A549 (cell line): ENCODE results near the gene GLS. TPM values are rescaled to one million over a fixed set of nuclear protein-coding genes. Genes with fewer than 3 reads are reported as not detected.

ENCODE experiments used
- ATAC-seq, 2 experiments: fragments of 200-7000 bp in 1 of 2; fragments of >200 bp in 1 of 2; cut with Nextera tagmentation in 1 of 2; cut with Tn5 transposase in 1 of 2; 3 replicates each; pipeline versions ENCODE4 v1.8.0 to v1.9.1; 2018 to 2020; ENCODE audit warnings: mild to moderate bottlenecking in 1 of 2, moderate library complexity in 1 of 2
- CTCF ChIA-PET: fragments of 300-600 bp; sonication (Branson Sonifier 250); formaldehyde crosslinking; extraction: SDS; loops from one replicate; lab custom pipeline; 2021; ENCODE audit warnings: antibody characterized with exemption, inconsistent platforms; lab: Yijun Ruan, JAX
- POLR2A ChIA-PET: fragments of 350-600 bp; formaldehyde crosslinking; extraction: SDS; loops from one replicate; lab custom pipeline; 2021; ENCODE audit warnings: antibody characterized with exemption, inconsistent platforms; lab: Yijun Ruan, JAX
- DNase-seq, 2 experiments: peaks; one replicate each; pipeline versions ENCODE4 v3.0.0 to v3.0.0-alpha.2; 2011 to 2016; ENCODE audit warnings: low read depth in 1 of 2, low spot score in 1 of 2
- FAIRE-seq: peaks from 2 replicates; lab custom pipeline; 2011; peaks lifted over from hg19 to GRCh38; lab: Jason Lieb, UNC
- H3K27ac ChIP-seq, 2 experiments: fragments of >200 bp; sonication (Bioruptor Twin); formaldehyde crosslinking; 3 replicates each; pipeline ENCODE4 v1.5.1; 2016 to 2017
- H3K4me1 ChIP-seq: fragments of >200 bp; sonication (Bioruptor Twin); formaldehyde crosslinking; 3 replicates; pipeline ENCODE4 v1.6.1; 2016
- H3K4me2 ChIP-seq: fragments of >200 bp; sonication (Bioruptor Twin); formaldehyde crosslinking; 3 replicates; pipeline ENCODE4 v1.6.1; 2016
- H3K4me3 ChIP-seq: fragments of >200 bp; sonication (Bioruptor Twin); formaldehyde crosslinking; 3 replicates; pipeline ENCODE4 v1.5.1; 2016
- H3K9me3 ChIP-seq: fragments of >200 bp; sonication (Bioruptor Twin); formaldehyde crosslinking; 3 replicates; pipeline ENCODE4 v1.6.1; 2016
- CBX2 ChIP-seq: fragments of 200-600 bp; sonication (generic); IDR thresholded peaks from 2 replicates; pipeline ENCODE4 v1.6.1; 2016; ENCODE audit warnings: low read depth, mild to moderate bottlenecking, borderline replicate concordance
- CEBPB ChIP-seq, 2 experiments: fragments of >200 bp in 1 of 2; sonication (Bioruptor Twin) in 1 of 2; formaldehyde crosslinking in 1 of 2; IDR thresholded peaks; 2 replicates each; pipeline ENCODE4 v1.6.1; 2012 to 2016
- CHD4 ChIP-seq: fragments of 200-600 bp; sonication (generic); IDR thresholded peaks from 2 replicates; pipeline ENCODE4 v1.6.1; 2016; ENCODE audit warnings: antibody characterized with exemption, mild to moderate bottlenecking, borderline replicate concordance
- EHMT2 ChIP-seq: fragments of 200-600 bp; sonication (generic); IDR thresholded peaks from 2 replicates; pipeline ENCODE4 v1.6.1; 2016; ENCODE audit warnings: antibody characterized with exemption, low read depth, mild to moderate bottlenecking, moderate library complexity
- EP300 ChIP-seq, 2 experiments: fragments of >200 bp; sonication (Bioruptor Twin); formaldehyde crosslinking; IDR thresholded peaks; 2 replicates in 1 of 2; 3 replicates in 1 of 2; pipeline ENCODE4 v1.6.1; 2016 to 2017
- FOSL2 ChIP-seq, 2 experiments: fragments of 450-650 bp in 1 of 2; fragments of >200 bp in 1 of 2; sonication (Bioruptor Twin) in 1 of 2; formaldehyde crosslinking; IDR thresholded peaks; 2 replicates each; pipeline versions ENCODE4 v1.5.0 to v1.6.1; 2016 to 2020; ENCODE audit warnings: mild to moderate bottlenecking in 1 of 2, moderate library complexity in 1 of 2
- FOXS1 ChIP-seq: fragments of 250-450 bp; sonication (Bioruptor Pico); IDR thresholded peaks from 2 replicates; pipeline ENCODE4 v1.5.0; 2020; ENCODE audit warnings: mild to moderate bottlenecking, moderate library complexity
- GATA3 ChIP-seq: IDR thresholded peaks from 2 replicates; pipeline ENCODE4 v1.6.1; 2012; ENCODE audit warnings: borderline replicate concordance
- HDAC2 ChIP-seq: fragments of 200-600 bp; sonication (generic); IDR thresholded peaks from 2 replicates; pipeline ENCODE4 v1.6.1; 2016
- HEYL ChIP-seq: fragments of 250-450 bp; sonication (Bioruptor Pico); IDR thresholded peaks from 2 replicates; pipeline ENCODE4 v1.8.0; 2021; ENCODE audit warnings: mild to moderate bottlenecking, moderate library complexity
- HOXB5 ChIP-seq: fragments of 250-450 bp; sonication (Bioruptor Pico); IDR thresholded peaks from 2 replicates; pipeline ENCODE4 v1.5.0; 2020; ENCODE audit warnings: mild to moderate bottlenecking, moderate library complexity
- JUN ChIP-seq, 2 experiments: fragments of >200 bp; sonication (Bioruptor Twin); formaldehyde crosslinking; IDR thresholded peaks; 2 replicates in 1 of 2; 3 replicates in 1 of 2; pipeline ENCODE4 v1.6.1; 2016 to 2017
- JUNB ChIP-seq: fragments of >200 bp; sonication (Bioruptor Twin); formaldehyde crosslinking; IDR thresholded peaks from 2 replicates; pipeline ENCODE4 v1.6.1; 2016
- KDM5A ChIP-seq: fragments of 200-600 bp; sonication (generic); IDR thresholded peaks from 2 replicates; pipeline ENCODE4 v1.6.1; 2016; ENCODE audit warnings: antibody characterized with exemption, mild to moderate bottlenecking
- MAFK ChIP-seq: fragments of 450-650 bp; IDR thresholded peaks from 2 replicates; pipeline ENCODE4 v1.6.1; 2014; ENCODE audit not compliant: partially characterized antibody
- MAZ ChIP-seq: fragments of 150-350 bp; IDR thresholded peaks from 2 replicates; pipeline ENCODE4 v1.6.1; 2014; ENCODE audit warnings: antibody characterized with exemption, low read depth, low read length, borderline replicate concordance
- MYC ChIP-seq: IDR thresholded peaks from 2 replicates; pipeline ENCODE4 v1.6.1; 2012; ENCODE audit warnings: mild to moderate bottlenecking, inconsistent platforms, low read length, improper control_type of control experiment, borderline replicate concordance
- NPAS2 ChIP-seq: fragments of 250-450 bp; sonication (Bioruptor Pico); IDR thresholded peaks from 2 replicates; pipeline ENCODE4 v1.8.0; 2022; ENCODE audit warnings: mild to moderate bottlenecking, moderate library complexity, borderline replicate concordance
- NR3C1 ChIP-seq: fragments of >200 bp; sonication (Bioruptor Twin); formaldehyde crosslinking; IDR thresholded peaks from 3 replicates; pipeline ENCODE4 v1.6.1; 2017
- PHF8 ChIP-seq: fragments of 200-600 bp; sonication (generic); IDR thresholded peaks from 2 replicates; pipeline ENCODE4 v1.6.1; 2016; ENCODE audit warnings: low read depth, mild to moderate bottlenecking, antibody characterized with exemption, moderate library complexity, borderline replicate concordance
- POLR2A ChIP-seq: IDR thresholded peaks from 2 replicates; pipeline ENCODE4 v1.6.1; 2012; ENCODE audit warnings: mild to moderate bottlenecking, low read length
- POLR2AphosphoS2 ChIP-seq: conservative IDR thresholded peaks from 2 replicates; pipeline ENCODE4 v1.6.1; 2012; ENCODE audit warnings: low read length, improper control_type of control experiment, inconsistent platforms
- RAD21 ChIP-seq, 2 experiments: fragments of >200 bp in 1 of 2; sonication (Bioruptor Twin) in 1 of 2; formaldehyde crosslinking in 1 of 2; IDR thresholded peaks in 1 of 2; conservative IDR thresholded peaks in 1 of 2; 2 replicates in 1 of 2; 3 replicates in 1 of 2; pipeline ENCODE4 v1.6.1; 2012 to 2018; ENCODE audit warnings: inconsistent platforms in 1 of 2
- RARB ChIP-seq: fragments of 250-450 bp; sonication (Bioruptor Pico); IDR thresholded peaks from 2 replicates; pipeline ENCODE4 v1.8.0; 2021; ENCODE audit warnings: mild to moderate bottlenecking, moderate library complexity
- SMC3 ChIP-seq: fragments of >200 bp; sonication (Bioruptor Twin); formaldehyde crosslinking; IDR thresholded peaks from 3 replicates; pipeline ENCODE4 v1.6.1; 2018; ENCODE audit warnings: inconsistent platforms
- TP53 ChIP-seq: fragments of 250-450 bp; sonication (Bioruptor Pico); IDR thresholded peaks from 2 replicates; pipeline ENCODE4 v1.5.0; 2021; ENCODE audit warnings: mild to moderate bottlenecking, moderate library complexity
- WGBS: methylation state at CpG from one replicate; pipeline ENCODE4 v1.1.6; 2017; ENCODE audit errors: missing lambda C conversion rate; 5-methylcytosine and 5-hydroxymethylcytosine counted together
- polyA plus RNA-seq, 4 experiments: library from polyadenylated mRNA; depleted of rRNA in 3 of 4; stranded (reverse); fragments of >200 nt; fragmentation: RNase III in 1 of 4; extraction: RNeasy Plus Mini Kit Qiagen cat#74134 plus additional on column Dnase treatment in 1 of 4; gene quantifications; 2 replicates in 3 of 4; 3 replicates in 1 of 4; pipeline ENCODE4 v1.2.3, GENCODE V29; 2011 to 2017
- TF ChIP-seq, protein P1 (sequence below): fragments of >200 bp; sonication (Bioruptor Twin); formaldehyde crosslinking; IDR thresholded peaks from 2 replicates; pipeline ENCODE4 v1.6.1; 2016
- TF ChIP-seq, protein P2 (sequence below): fragments of 450-650 bp; IDR thresholded peaks from 2 replicates; pipeline ENCODE4 v1.6.1; 2014; ENCODE audit warnings: antibody characterized with exemption
- TF ChIP-seq, protein P3 (sequence below): IDR thresholded peaks from 2 replicates; pipeline ENCODE4 v1.6.1; 2012
- TF ChIP-seq, protein P4 (sequence below): IDR thresholded peaks from 2 replicates; pipeline ENCODE4 v1.6.1; 2012
- TF ChIP-seq, protein P5 (sequence below): fragments of 250-450 bp; sonication (Bioruptor Pico); IDR thresholded peaks from 2 replicates; pipeline ENCODE4 v1.5.0; 2021; ENCODE audit warnings: mild to moderate bottlenecking, moderate library complexity, borderline replicate concordance

The GLS gene
- polyA plus RNA-seq, 2 of the 4 experiments (the other 2 are of a cell fraction): 269 to 321 TPM

DNA sequence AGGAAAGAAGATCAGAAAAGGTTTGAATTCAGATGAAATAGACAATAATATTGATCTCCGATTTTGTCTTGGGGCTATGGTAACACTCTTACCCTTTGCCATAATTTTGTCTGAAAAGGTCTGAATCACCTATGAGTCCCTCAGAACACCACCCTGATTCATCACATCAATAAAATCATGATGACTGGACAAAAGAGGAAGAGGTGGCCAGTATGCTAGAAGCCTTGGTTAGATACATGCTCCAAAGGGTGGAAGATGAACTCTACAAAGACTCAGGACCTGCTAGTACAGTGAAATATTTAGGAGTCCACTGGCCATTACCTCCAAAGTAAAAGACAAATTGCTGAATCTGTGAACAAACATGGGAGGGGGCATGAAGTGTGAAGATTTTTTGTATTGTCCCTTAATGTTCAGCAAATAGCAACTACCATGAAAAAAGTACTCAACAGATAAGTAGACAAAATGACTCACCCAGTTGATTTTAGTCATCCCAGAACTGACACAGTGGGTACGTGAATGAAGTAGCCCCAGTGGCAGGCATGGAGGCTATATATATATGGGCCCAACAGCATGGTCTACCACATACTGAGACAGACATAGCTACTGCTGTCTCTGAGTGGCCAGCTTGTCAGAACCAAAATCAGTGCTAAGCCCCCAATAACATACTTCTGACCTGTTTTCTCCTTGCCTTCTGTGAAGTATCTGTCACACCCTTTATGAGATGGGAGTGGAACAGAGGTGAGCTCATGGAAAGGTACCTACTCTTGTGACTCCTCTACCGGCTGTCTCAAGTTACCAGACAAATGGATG lies 36.5 kb upstream of the GLS start (continued):
- TF ChIP-seq PHF8 (no peak), HEYL (no peak), MAZ (no peak), JUNB (peak; percentile 89), HDAC2 (no peak), POLR2A (no peak), CHD4 (no peak)

DNA sequence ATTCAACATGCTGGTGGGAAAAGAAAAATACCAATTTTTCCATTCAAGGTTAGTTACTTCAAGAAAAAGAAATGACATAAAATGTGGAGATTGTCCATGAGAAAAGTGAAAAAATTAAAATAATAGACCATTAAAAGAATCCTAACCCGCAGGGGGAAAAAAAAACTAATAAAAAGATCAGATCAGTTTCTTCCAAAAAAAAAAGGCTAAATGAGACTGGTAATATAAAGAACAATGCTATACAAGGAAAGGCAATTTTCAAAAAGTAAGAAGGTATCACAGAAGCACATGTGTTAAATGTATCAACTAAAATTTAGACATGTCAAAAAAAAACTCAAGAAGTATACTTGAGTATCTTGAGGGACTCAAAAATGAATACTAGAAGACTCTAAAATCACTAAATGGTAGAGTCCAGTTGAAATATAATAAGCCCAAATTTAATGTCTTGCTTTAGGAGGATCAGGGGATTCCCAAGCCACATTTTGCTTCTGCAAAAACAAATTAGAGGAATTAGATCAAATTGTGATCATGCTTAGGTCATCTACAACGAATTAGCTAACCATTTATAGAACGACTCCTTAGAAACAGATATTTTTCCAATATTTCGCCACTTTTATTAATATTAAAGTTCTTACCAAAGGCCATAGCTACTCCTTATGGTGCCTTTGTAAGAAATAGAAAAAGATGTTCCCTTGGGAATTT lies 35.8 kb upstream of the GLS start:
- H3K27ac ChIP-seq: peak overlapping the region; percentile 80 to 92
- H3K4me2 ChIP-seq: peak overlapping the region; percentile 73
- H3K4me1 ChIP-seq: peaks cover 86% of the 10 kb centered on the region
- DNase-seq (no peak), FAIRE-seq (no peak), ATAC-seq (no peak)
- TF ChIP-seq, protein P1, sequence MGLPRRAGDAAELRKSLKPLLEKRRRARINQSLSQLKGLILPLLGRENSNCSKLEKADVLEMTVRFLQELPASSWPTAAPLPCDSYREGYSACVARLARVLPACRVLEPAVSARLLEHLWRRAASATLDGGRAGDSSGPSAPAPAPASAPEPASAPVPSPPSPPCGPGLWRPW: no peak
- TF ChIP-seq CEBPB (IDR thresholded peaks at IDR 0.05): no peak
- TF ChIP-seq KDM5A: no peak
- no peak for TF ChIP-seq MAFK
- no peak for TF ChIP-seq MYC
- TF ChIP-seq, protein P2, sequence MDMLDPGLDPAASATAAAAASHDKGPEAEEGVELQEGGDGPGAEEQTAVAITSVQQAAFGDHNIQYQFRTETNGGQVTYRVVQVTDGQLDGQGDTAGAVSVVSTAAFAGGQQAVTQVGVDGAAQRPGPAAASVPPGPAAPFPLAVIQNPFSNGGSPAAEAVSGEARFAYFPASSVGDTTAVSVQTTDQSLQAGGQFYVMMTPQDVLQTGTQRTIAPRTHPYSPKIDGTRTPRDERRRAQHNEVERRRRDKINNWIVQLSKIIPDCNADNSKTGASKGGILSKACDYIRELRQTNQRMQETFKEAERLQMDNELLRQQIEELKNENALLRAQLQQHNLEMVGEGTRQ: no peak
- TF ChIP-seq NPAS2 (CRISPR knock-in tag): no peak
- no peak for TF ChIP-seq MAZ
- TF ChIP-seq CBX2: no peak
- no peak overlapping the region for H3K4me3 ChIP-seq
- no peaks in the 10 kb centered on the region for H3K9me3 ChIP-seq
- ChIA-PET CTCF (interaction anchor here (1.1 to 1.9 kb wide), 3 partner anchors 9 to 31 kb away, joined by 3 to 6 read pairs (median 3); no protein-coding TSS in a partner anchor), POLR2A (interaction anchor here (1.3 kb wide), 1 partner anchor 35 kb away, joined by 4 read pairs; no protein-coding TSS in a partner anchor)
- WGBS: 29% methylated on average over 4 of the region's 4 CpGs

DNA sequence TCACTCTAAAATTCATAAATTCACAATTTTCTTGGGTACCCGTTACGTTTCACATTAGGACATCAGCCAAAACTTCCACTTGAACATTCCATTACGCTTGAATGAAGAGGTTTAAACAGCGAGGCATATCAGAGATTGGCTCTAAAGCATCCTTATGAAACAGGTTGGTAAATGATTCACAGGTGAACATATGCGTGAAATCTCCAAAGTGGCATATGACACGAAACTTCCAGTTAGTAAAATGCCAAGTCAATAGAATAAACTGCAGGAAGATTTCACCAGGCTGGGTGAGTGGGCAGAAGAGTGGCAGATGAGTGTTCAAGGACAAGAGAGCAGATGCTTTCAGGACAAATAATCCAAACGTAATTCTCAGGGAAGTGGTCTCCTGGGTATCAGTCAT lies 33.9 kb upstream of the GLS start:
- CTCF ChIA-PET: no interaction called here
- peak overlapping the region; percentile 80 to 92 for H3K27ac ChIP-seq
- POLR2A ChIA-PET: no interaction called here
- peak overlapping the region; percentile 35 for H3K4me3 ChIP-seq
- ATAC-seq: peak; percentile 42 to 51
- FAIRE-seq: peak; percentile 88
- H3K9me3 ChIP-seq: no peaks in the 10 kb centered on the region
- peaks cover 70% of the 10 kb centered on the region for H3K4me1 ChIP-seq
- WGBS: 2% methylated on average over 7 of the region's 7 CpGs
- H3K4me2 ChIP-seq: peak overlapping the region; percentile 73
- peak; percentile 30 to 90 for DNase-seq
- TF ChIP-seq, protein P3, sequence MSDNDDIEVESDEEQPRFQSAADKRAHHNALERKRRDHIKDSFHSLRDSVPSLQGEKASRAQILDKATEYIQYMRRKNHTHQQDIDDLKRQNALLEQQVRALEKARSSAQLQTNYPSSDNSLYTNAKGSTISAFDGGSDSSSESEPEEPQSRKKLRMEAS: peak; percentile 67
- TF ChIP-seq EP300 (IDR thresholded peaks at IDR 0.05): peak; percentile 78 to 93; a peak in 3 of 5 replicates
- no peak for TF ChIP-seq POLR2AphosphoS2
- no peak for TF ChIP-seq FOXS1 (CRISPR knock-in tag)
- TF ChIP-seq HOXB5 (CRISPR knock-in tag): 0 out of 2 replicates have a peak, but pooled peaks have one; percentile 14
- TF ChIP-seq FOSL2 (IDR thresholded peaks at IDR 0.05): peak; percentile 58
- peak; percentile 74 for TF ChIP-seq FOSL2 (CRISPR knock-in tag; IDR thresholded peaks at IDR 0.05)
- TF ChIP-seq KDM5A: no peak
- TF ChIP-seq JUN (IDR thresholded peaks at IDR 0.05): peak; percentile 76 to 81
- TF ChIP-seq GATA3: peak; percentile 93
- peak in 1 of 2 experiments; percentile 45; a peak in 4 of 5 replicates for TF ChIP-seq RAD21 (conservative IDR thresholded peaks at IDR 0.05 in 1 of 2, IDR thresholded peaks at IDR 0.05 in 1 of 2)
- TF ChIP-seq NR3C1: no peak
- TF ChIP-seq, protein P4, sequence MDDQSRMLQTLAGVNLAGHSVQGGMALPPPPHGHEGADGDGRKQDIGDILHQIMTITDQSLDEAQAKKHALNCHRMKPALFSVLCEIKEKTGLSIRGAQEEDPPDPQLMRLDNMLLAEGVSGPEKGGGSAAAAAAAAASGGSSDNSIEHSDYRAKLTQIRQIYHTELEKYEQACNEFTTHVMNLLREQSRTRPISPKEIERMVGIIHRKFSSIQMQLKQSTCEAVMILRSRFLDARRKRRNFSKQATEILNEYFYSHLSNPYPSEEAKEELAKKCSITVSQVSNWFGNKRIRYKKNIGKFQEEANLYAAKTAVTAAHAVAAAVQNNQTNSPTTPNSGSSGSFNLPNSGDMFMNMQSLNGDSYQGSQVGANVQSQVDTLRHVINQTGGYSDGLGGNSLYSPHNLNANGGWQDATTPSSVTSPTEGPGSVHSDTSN: peak; percentile 70; the same call in 1 of the 2 replicates
- TF ChIP-seq JUNB: peak; percentile 87
- TF ChIP-seq, protein P5, sequence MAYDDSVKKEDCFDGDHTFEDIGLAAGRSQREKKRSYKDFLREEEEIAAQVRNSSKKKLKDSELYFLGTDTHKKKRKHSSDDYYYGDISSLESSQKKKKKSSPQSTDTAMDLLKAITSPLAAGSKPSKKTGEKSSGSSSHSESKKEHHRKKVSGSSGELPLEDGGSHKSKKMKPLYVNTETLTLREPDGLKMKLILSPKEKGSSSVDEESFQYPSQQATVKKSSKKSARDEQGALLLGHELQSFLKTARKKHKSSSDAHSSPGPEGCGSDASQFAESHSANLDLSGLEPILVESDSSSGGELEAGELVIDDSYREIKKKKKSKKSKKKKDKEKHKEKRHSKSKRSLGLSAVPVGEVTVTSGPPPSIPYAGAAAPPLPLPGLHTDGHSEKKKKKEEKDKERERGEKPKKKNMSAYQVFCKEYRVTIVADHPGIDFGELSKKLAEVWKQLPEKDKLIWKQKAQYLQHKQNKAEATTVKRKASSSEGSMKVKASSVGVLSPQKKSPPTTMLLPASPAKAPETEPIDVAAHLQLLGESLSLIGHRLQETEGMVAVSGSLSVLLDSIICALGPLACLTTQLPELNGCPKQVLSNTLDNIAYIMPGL (CRISPR knock-in tag): no peak
- no peak for TF ChIP-seq EHMT2
- TF ChIP-seq SMC3: no peak
- peak; percentile 86 for TF ChIP-seq MAFK
- TF ChIP-seq TP53 (CRISPR knock-in tag): no peak
- no peak for TF ChIP-seq RARB (CRISPR knock-in tag)
- no peak for TF ChIP-seq MAZ
